Stomach (tissue), 4 donors: ENCODE data around the gene CDC42SE1.

ENCODE experiments used
- CTCF ChIP-seq, 7 experiments: fragments of 450-650 bp in 4 of 7; fragments of 200-600 bp in 3 of 7; sonication (generic) in 3 of 7; IDR thresholded peaks; one replicate each; pipeline ENCODE4 v1.5.1; 2016 to 2019; ENCODE audit warnings: antibody characterized with exemption in 7 of 7, control low read depth in 2 of 7, mild to moderate bottlenecking in 1 of 7
- POLR2A ChIP-seq, 4 donors: fragments of 450-650 bp; IDR thresholded peaks; one replicate each; pipeline ENCODE4 v1.6.1; 2016; ENCODE audit warnings: antibody characterized with exemption in 4 of 4, control low read depth in 2 of 4, mild to moderate bottlenecking in 1 of 4, moderate library complexity in 1 of 4

GRCh38 chr1:151056149-151056548, 3.3 kb downstream of the CDC42SE1 start:
- TF ChIP-seq CTCF (IDR thresholded peaks at IDR 0.05) (no peak), POLR2A (IDR thresholded peaks at IDR 0.05) (no peak)
